Ishikawa (cell line): Measurements from ENCODE around the gene OPCML.

Source experiments
- CEBPB ChIP-seq: IDR thresholded peaks from 2 replicates; pipeline ENCODE4 v1.6.1; 2012
- EGR1 ChIP-seq: IDR thresholded peaks from 2 replicates; pipeline ENCODE4 v1.6.1; 2012
- FOXM1 ChIP-seq: IDR thresholded peaks from 2 replicates; pipeline ENCODE4 v1.6.1; 2012; ENCODE audit warnings: low read depth, borderline replicate concordance
- TCF12 ChIP-seq: IDR thresholded peaks from 2 replicates; pipeline ENCODE4 v1.6.1; 2012; ENCODE audit warnings: low read depth
- TF ChIP-seq, protein P1 (sequence below): IDR thresholded peaks from 2 replicates; pipeline ENCODE4 v1.6.1; 2012

DNA sequence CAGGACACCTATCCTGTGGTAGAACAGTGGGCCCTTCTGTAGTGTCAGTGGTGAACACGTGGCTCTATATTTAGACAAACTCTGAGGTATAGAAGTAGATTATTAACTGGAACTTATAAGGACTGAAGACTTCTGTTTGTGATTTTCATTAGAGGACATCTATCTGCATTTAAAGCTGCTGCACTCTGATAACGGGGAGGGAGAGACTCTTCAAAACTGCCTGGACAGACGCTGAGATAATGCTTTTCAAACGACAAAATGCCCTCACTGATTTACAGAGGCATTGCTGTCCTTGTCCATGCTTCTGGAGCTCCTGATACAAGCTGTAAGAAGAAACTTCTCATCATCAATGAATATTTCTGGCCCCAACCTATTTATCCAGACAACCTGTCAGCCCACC, 425.2 kb downstream of the OPCML start:
- TF ChIP-seq, protein P1, sequence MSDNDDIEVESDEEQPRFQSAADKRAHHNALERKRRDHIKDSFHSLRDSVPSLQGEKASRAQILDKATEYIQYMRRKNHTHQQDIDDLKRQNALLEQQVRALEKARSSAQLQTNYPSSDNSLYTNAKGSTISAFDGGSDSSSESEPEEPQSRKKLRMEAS, result no peak
- TF ChIP-seq CEBPB (no peak), FOXM1 (no peak), EGR1 (no peak), TCF12 (no peak)
